Activated CD4-positive, CD25-positive, alpha-beta regulatory T cell treated with anti-CD3 and anti-CD28 coated beads, Interleukin-2, amount 50 U/mL, for 24 hours (primary cell): ENCODE measurements around the gene ZNF775.

Source experiments
- ATAC-seq, 2 donors: fragments of 150-1000 bp; cut with Tn5 transposase; one replicate each; pipeline ENCODE4 v1.10.0; 2021; ENCODE audit warnings: mild to moderate bottlenecking in 1 of 2, moderate library complexity in 1 of 2

ZNF775 gene

DNA sequence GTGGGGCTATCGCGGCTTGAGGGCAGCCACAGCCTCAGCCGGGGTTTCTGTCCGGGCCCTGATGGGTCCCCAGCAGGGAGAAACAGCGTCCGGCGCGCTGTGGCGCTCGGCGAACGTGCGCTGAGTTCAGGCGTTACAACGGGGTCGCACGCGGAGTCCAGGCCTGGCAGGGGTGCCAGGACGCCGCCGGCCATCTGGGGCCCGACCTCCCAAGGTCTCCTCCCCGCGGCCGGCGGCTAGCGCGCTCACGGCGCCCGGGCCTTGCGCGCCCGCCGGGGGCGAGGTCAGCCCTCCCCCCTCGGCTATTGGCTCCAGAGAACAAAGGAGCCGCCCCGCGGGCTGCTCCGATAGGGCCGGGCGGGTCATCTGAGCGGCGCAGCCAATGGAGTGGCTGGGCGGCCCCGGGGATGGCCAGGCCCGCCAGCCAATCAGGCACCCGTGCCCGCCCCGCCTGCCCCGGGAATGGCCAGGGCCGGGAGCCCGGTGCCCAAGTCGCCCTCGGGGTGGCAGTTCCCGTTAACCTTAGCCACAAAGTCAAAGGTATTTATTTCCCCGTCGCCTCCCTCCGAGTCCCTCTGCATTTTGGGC lies at the start of gene ZNF775:
Gene ZNF775, plus strand, starts transcription at position 478 of the 588 bp plus-strand sequence. CDS start 9,141 bp downstream, outside the sequence.
- ATAC-seq: peak; percentile 98

DNA sequence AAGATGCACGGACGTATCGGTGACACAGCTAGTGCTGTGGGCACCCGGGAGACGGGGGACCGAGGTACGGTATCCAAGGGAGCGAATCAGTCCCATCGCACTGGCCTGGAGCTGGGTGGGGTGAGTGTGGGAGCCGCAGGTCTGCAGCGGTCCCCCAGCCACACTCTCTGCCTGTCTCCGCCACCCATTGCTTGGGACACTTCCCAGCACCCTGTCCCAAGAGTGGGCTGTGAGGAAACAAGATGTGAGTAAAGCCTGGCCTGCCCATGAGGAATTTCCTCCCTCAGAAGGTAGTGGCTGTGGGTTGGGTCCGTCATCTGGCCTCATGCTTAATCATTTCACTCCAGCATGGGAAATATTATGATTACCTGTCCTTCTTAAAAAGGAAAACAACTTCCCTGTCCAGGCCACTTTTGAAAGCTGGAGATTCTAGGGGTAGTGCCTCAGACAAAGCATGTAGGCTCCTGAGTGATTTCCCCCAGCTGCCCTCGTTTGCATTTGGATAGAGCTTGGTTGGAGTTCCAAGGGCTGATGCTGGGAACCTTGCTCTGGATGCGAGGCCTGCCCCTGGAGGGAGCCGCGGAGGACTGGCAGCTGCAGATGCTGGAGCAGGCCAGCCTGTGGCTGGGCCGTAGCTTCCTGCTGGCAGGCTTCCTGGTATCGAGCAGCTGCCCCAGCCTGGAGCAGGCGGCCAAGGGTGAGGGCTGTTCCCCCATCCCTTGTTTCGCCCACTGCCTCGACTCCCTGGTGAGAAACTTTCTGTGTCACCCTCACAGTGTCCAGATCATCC lies 49.6 kb upstream of the ZNF775 start:
- ATAC-seq: no peak

DNA sequence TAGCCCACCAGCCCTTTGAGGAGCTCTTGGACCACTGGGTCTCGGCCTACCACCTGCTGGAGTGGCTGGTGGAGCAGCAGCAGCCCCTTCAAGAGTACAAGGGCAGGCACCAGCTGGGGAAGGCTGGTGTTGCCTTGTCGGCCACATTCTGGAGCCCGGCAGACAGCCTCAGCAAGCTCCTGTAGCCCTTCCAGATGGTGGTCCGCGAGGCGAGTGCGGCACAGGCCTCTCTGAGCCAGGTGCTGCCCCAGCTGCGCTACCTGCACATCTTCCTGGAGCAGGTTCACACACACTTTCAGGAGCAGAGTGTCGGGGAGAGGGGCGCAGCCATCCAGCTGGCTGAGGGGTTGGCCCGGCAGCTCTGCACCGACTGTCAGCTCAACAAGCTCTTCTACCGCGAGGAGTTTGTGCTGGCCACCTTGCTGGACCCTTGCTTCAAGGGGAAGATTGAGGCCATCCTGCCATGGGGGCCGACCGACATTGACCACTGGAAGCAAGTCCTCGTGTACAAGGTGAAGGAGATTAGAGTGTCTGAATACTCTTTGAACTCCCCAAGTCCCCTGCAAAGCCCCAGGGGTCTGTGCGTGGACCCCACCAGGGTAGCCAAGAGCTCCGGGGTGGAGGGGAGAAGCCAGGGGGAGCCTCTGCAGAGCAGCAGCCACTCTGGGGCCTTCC lies 48.8 kb upstream of the ZNF775 start:
- ATAC-seq: no peak

DNA sequence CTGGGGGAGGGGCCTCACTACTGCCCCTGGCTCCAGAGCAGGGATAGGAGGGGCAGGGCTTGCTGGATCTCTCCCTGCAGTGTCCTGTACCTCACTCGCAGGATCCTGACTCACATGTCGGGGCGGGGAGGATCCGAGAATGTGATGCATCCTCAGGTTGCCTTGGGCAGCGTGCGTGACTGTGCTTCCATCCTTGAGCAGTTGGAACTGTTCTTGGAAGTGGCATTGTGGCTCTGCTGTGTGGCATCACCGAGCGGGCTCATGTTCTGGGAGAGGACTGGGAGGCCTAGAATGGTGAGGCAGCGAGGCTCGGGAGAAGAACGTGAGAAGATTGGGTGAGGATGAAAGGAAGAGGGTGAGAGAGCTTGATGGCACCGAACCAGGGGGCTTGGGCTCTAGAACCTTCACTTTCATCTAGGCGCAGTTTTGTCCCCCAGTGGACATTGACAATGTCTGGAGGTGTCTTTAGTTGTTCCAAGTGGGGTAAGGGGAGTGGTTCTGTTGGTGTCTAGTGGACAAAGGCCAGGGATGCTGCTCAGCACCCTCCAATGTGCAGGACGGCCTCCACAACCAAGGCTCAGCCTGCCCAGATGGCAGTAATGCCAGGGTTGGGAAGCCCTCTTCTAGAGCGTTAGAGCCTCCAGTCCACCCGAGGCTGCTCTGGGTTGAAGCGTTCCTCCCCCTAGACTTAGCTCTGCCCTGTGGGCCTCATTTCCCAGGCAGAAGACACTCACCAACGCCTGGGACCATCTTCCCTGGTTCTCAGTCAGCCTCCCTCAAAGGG lies 46.1 kb upstream of the ZNF775 start:
- ATAC-seq: no peak

DNA sequence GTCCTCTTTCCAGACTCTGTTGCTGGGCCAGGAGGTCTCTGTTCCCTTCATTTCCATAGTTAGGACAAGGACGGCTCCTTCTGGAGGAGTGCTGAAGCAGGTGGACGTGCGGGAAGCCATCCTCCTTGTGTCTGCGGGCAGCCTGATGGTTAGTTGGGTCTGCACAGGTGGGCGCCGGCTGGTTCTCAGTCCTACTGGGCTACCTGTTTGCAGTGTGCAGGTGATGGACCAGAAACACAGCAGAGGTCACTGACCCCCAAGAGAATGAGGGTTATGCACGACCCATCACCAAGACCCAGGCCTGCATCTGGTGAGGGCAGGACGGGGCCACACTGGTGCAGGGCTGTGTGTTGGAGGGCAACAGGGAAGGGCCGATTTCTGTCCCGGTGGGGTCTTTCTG lies 45.5 kb upstream of the ZNF775 start:
- ATAC-seq: no peak

DNA sequence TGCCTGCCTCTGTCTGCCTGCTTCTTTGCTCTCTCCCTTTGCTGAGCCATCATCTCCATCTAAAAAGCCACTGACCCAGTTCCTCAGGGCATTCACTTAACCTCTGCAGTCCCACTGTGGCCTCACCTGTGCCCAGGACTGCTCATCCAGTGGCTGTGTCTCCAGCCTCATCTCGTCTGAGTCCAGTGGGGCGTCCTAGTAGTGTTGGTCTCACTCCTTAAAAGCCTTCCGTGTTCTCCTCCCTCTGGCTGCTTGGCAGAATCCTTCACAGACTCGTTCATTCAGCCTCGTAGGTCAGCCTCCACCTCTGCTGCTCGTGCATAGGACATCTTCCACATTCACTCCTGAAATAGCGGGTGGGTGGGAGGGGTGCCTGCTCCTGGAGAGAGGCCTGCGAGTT lies 45.0 kb upstream of the ZNF775 start:
- no peak for ATAC-seq

DNA sequence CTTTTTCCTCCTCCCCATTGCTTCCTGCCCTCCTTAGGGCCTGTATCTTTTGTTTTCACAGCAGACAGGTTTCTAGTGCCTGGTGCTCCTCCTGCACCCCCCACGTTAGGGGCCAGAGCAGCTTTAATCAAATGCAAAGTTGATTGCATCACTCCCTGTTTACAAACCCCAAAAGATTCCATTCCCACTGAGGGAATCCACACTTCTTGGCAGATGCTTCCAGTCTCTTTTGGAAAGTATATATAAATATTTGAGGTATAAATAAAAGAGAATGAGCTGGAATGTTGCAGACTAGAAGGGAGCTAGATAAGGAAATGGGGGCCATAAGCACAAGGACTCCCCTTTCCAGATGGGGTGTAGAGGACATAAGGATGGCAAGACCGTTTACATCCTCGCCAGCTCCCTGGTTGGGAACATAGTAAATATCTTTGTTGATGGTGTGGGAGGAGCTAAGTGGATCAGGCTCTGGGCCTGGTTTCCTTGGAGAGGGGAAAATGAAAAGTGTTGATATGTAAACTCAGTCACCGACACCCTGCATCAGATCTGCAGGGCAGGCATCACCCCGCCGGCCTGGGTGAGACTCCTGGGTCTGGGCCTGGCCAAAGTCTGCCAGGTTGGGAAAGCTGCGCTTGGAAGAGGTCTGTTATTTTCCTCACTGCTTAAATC lies 43.9 kb upstream of the ZNF775 start:
- ATAC-seq: no peak

DNA sequence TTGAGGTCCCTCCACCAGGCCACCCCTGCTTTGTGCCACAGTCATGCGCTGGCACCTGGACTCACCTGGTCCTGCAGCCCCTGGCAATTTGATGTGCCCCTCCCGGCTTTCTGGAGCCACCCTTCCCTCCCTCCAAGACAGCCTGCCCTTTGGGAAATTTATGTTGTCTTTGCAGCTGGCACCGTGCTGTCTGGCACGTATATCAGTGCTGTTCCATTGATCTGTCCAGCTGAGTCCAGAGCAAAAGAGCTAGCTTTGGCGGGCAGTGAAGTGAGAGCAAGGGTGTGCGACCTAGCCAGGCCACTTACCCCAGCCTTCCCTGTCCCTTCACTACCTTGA lies 43.4 kb upstream of the ZNF775 start:
- no peak for ATAC-seq

DNA sequence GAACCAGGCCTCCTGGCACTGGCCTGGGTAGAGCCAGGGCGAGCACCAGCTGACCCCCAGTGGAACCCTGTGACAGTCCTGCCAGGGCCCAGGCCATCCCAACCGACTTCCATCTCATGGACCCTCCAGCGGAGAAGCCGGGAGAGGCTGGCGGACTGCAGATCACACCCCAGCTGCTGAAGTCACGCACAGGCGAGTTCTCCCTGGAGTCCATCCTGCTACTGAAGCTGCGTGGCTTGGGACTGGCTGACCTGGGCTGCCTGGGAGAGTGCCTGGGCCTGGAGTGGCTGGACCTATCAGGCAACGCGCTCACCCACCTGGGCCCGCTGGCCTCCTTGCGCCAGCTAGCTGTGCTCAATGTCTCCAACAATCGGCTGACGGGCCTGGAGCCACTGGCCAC lies 42.4 kb upstream of the ZNF775 start:
- no peak for ATAC-seq

DNA sequence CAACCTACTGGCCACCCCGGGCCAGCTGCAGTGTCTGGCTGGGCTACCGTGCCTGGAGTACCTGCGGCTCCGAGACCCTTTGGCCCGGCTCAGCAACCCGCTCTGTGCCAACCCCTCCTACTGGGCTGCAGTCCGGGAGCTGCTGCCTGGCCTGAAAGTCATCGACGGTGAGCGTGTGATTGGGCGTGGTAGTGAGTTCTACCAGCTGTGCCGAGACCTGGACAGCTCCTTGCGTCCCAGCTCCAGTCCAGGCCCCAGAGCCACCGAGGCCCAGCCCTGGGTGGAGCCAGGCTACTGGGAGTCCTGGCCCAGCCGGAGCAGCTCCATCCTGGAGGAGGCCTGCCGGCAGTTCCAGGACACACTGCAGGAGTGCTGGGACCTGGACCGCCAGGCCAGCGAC lies 42.0 kb upstream of the ZNF775 start:
- ATAC-seq: no peak

DNA sequence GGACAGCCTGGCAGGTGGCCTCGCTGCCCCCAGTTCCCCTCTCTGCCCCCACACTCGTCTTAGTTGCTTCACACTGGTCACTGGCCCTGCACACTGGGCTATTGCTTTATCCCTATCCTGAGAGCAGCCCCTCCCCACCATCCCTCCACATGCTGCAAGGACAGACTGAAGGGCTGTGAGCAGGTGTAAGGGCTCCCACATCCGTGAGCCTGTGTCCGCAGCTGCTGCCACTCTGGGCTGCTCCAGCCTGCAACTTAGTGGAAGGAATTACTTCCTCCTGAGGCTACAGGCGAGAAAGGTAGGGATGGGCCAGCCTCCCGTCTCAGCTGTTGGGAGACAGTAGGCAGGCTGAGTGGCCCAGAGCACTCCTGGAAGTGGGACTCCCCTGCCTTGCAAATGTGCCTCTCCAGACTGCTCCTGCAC lies 41.5 kb upstream of the ZNF775 start:
- ATAC-seq: no peak

DNA sequence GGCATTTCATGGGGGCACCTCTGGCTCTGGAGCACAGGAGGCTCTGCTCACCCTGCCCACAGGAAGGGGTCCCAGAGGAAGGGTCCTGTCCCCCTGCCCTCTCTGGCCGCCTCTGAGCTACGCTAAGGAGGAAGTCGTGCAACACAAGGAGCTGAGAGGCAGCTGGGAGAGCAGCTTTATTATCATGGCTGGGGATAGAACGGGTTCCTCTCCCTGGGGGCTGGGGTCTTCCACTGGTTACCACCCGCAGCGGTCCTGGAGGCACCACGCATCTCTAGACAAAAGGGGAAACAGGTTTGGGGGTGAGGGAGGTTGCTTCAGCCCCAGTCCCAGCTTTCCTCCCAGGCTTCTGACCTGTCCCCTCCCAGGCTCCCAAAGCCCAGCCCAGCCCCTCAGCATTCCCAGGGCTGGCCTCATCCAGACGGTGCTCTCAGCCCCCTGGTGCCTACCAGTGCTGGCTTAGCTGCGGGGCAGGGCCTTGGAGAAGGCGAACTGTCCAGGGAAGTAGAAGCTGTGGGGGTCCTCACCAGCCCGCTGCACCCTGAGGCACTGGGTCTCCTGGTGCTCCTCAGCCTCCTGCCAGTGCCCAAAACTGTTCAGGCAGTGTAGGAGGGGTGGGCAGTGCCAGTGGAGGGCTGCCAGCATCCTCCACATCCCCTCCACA lies 40.8 kb upstream of the ZNF775 start:
- ATAC-seq: no peak

DNA sequence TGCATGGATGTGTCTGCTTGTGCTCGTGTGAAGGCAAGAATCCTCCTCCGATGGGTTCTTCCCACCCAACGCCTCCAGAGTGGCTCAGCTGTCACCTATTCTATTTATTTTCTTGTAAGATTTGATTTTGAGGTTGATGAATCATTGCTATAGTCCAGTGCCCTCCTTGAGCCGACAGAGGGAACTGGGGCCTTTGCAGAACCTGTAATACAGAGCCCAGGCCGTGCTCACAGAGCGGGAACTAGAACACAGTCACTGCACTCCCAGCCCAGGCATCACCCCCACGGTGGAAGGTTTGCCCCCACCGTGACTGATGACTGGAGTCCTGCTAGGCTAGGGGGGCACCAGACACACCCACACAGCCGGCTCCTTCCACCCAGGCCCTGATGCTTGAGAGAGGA lies 39.7 kb upstream of the ZNF775 start:
- no peak for ATAC-seq

DNA sequence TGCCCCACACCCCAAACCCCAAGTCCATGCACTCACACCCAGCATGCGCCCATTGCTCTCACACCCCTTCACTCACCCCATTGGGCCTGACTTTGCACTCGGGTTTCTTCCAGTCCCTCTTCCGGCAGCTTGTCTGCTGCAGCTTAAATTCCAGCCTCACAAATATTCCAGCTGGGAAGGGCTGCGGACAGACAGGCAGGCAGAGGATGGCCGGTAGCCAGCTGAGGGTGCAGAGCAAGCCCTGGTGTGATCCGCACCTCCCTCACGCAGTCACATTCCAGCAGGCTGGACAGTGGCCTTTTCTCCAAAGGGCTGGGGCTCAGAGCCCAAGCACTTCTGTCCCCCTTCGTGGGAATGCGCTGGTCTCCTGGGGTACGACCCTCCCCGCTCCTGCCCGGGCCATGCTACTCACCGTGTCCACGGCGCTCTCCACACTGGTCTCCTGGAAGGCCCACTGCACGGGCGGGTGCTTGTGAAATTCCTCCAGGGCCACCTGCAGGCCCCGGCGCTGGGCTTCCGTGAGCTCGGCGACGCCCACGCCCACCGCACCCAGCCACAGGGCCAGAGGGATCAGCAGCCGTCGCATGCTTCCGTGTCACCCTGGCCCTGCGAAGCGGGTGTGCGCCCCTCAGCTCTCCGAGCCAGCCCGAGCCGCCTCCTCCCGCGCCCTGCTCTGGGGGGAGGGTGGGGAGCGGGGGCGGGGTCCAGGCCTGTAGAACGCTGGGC lies 38.9 kb upstream of the ZNF775 start:
- ATAC-seq: peak; percentile 24 to 44

DNA sequence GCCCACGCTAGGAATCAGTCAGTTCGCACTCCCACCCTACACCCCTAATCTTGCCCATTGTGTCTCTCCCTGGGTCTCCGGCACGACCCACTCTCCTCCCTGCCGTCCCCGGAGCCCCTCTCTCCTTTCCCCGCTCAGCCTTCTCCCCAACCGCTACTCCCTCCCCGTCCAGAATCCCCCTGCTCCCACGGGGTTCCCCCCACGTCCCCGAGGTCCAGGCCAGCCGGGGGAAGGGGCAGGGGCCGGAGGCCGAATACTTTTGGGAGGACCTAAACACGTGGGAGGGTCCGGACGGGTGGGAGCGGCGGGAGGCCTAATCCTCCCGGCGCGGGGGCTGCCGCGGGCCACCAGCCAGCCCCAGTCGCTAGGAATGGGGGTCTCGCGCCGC lies 38.3 kb upstream of the ZNF775 start:
- ATAC-seq: no peak

DNA sequence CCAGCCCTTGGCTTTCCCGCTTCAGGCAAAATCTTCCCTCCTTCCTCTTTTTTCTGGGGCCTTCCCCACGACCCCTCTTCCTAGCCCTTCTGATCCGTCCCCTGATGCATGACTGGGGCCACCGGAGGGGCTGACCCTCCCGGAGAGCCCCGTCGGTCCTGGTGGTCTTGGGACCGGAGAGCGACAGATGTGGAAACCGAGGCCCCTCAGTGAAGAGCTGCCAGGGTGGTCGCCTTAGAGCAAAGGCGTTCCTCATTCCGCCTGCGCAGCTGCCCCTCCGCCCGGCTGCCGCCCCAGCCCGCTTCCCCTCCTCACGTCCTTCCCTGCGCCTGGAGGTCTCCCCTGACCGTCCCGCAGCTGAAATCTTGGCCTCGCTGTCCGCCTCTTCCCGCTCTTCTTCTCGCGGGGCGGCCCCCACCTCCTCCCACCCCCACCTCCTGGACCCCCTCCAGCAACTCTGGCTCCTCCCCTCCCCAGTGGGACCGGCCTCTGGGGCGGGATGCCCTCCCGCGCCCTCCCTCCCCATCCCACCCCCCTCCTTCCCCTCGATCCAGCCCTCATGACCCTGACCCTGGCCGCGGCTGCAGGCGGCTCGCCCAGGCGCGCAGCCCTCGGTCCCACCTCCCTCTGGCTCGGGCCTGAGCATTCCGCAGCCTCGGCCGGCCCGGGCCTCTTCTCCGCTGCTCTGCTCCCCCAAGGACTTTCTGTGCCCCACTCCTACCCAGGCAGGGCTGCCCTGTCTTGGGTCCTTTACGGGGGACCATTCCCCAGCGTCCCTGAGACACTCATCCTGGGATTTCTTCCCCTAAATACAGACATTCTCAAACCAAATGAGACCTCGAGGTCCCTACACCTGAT lies 37.6 kb upstream of the ZNF775 start, which contains the start of gene RARRES2:
Gene RARRES2, minus strand, starts transcription at position 367 of the 858 bp plus-strand sequence. CDS start 1,020 bp downstream, outside the sequence.
- ATAC-seq: no peak

DNA sequence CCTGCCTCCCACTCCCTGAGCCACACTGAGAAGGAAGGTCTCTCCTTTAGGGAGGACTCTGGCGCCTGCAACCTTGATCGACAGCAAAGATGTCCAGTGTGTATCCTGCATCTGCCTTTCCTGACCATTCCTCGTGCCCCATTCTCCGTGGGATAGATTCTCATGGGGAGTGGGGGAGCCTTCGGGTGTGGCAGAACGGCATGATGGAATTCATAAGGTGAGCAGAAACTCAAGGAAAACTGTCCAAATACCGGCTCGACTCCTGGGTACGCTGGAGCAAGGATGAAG lies 37.1 kb upstream of the ZNF775 start:
- ATAC-seq: no peak

DNA sequence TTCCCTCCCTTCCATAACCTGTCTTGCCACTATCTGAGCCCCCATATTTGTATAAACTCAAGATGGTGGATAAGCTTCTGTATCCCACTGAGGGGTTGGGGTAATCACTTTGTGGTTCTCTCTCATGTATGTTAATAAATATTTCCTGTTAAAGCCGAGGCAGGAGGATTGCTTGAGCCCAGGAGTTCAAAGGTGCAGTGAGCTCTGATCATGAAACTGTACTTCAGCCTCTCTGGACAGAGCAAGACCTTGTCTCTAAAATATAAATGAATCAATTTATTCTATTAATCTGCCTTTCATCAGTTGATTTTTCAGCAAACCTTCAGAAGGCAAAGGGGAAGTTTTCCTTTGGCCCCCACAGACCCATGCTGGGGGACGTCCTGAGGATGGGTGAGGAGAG lies 35.9 kb upstream of the ZNF775 start:
- no peak for ATAC-seq

DNA sequence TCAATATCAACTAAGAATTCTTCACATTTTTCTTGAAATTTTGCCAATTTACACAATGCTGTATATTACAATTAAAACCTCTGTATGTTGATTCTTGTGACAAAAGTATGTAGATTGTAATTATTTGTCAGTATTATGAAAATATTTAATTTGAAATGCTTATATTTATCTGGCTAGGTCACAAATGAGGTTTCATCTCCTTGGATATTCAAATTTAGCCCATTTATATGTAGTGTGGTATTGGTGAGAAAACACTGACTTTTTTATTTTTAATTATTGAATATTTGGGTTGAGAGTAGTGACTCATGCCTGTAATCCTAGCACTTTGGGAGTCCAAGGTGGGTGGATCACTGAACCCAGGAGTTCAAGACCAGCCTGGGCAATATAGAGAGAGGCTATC lies 34.8 kb upstream of the ZNF775 start:
- no peak for ATAC-seq

DNA sequence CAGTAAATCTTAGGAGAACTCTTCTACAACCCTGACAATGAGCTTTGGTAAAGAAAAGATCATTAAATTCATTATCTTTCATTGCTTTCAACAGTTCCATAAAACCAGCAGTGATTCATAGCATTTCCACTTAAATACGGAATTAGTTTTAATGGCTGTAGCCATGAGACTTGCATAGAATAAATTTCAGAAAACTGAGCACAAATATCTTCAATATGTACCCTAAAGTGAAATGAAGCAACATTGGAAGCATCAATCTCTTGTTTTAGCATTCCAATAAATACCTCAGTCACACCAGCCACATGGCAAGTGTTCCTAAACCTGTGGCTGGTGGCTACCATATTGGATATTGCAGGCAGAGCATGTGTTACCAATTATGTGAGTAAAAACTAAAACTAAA lies 34.1 kb upstream of the ZNF775 start:
- no peak for ATAC-seq

DNA sequence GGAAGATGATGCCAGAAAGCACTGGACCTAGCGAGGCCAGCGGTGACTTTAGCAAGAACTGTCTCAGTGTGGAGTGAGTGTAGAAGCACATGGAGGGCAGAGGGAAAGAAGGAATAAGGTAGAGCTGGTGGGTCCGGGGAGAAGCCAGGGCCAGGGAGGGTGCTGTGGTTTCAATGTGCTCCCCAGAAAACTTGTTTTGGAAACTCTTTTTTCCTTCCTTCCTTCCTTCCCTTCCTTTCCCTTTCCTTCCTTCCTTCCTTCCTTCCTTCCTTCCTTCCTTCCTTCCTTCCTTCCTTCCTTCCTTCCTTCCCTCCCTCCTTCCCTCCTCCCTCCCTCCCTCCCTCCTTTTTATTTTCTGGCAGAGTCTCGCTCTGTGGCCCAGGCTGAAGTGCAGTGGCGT lies 32.2 kb upstream of the ZNF775 start:
- no peak for ATAC-seq
